Retinal pigment epithelial cell (primary cell): Measurements from ENCODE around the gene PCTP.

Source experiments
- DNase-seq: peaks from one replicate; pipeline ENCODE4 v3.0.0-alpha.2; 2010; ENCODE audit warnings: low read depth
- H3K4me3 ChIP-seq: 2 replicates; pipeline ENCODE4 v1.5.1; 2011; ENCODE audit warnings: mild to moderate bottlenecking, low read length, control low read depth, moderate library complexity
- TF ChIP-seq, protein P1 (sequence below): conservative IDR thresholded peaks from 2 replicates; pipeline ENCODE4 v1.5.1; 2011; ENCODE audit warnings: low read depth, low read length, control low read depth, inconsistent platforms

PCTP gene

DNA sequence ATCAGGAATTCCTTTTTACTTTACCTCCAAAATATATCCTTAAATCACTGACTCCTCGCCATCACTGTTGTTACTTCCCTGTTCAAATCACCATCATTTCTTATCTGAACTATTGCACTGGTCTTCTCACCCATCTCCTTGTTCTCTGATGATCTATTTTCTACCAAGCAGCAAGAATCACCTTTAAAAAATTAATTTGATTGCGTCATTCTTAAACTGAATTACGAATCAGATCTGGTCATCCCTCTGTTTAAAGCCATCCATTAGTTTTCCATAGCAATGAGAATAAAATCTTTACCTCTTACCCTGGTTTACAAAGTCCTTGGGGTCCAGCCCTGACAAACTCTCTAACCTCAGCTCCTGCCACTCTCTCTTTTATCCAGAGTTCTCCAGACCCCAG lies 14.6 kb downstream of the PCTP start:
- no peak for DNase-seq
- TF ChIP-seq, protein P1, sequence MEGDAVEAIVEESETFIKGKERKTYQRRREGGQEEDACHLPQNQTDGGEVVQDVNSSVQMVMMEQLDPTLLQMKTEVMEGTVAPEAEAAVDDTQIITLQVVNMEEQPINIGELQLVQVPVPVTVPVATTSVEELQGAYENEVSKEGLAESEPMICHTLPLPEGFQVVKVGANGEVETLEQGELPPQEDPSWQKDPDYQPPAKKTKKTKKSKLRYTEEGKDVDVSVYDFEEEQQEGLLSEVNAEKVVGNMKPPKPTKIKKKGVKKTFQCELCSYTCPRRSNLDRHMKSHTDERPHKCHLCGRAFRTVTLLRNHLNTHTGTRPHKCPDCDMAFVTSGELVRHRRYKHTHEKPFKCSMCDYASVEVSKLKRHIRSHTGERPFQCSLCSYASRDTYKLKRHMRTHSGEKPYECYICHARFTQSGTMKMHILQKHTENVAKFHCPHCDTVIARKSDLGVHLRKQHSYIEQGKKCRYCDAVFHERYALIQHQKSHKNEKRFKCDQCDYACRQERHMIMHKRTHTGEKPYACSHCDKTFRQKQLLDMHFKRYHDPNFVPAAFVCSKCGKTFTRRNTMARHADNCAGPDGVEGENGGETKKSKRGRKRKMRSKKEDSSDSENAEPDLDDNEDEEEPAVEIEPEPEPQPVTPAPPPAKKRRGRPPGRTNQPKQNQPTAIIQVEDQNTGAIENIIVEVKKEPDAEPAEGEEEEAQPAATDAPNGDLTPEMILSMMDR, result no peak

DNA sequence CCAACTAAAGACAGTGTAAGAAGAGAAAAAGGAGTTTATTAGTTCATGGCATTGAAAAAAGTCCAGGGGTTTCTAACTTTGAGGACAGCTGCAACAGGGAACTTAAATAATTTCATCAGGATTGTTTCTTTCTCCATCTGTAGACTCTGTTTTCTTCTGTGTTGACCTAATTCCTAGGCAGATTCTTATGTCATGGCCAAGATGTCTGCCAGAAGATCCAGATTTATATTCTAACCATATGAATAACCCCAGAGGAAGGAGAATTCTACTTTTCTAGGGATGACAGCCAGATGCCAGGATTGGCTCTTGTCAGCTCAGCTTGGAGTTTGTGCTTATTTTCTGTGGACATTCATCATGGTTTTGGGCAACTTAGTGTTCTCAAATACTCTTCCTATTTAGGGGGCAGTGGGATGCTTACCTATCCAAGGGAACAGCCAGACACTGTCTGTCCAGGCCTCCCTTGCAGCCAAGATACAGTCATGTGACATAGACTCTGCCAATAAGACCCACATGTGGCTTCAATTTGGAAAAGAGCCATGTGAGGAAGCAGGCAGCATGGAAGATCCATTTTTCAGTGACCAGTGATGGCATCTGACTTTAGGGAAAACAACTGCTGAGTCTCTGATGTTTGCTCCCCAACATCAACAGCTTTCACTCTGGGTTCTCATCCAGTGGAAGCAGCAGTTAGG lies 18.2 kb downstream of the PCTP start:
- TF ChIP-seq, protein P1, result no peak
- no peak overlapping the region for H3K4me3 ChIP-seq
- no peak for DNase-seq

More for the DNA sequence above, 14.6 kb downstream of the PCTP start:
- no peak overlapping the region for H3K4me3 ChIP-seq

DNA sequence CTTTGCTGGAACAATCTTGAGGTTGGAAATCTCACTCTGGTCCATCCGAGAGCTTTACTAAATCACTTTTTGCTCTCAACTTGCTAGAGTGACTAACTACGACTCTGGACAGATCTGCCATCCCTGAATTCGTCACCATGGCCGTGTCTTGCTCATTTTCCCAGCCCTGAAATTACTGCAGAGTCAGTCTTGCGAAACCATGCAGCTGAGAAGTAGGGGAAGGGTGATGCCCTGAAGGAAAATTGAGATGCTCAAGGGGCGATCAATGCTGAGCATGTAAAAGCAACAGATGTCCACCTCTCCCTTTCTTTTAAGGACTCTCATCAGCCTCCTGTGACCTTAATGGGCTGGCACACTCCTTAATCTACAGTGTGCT lies 18.8 kb downstream of the PCTP start:
- TF ChIP-seq, protein P1, result no peak
- no peak for DNase-seq
- no peak overlapping the region for H3K4me3 ChIP-seq

DNA sequence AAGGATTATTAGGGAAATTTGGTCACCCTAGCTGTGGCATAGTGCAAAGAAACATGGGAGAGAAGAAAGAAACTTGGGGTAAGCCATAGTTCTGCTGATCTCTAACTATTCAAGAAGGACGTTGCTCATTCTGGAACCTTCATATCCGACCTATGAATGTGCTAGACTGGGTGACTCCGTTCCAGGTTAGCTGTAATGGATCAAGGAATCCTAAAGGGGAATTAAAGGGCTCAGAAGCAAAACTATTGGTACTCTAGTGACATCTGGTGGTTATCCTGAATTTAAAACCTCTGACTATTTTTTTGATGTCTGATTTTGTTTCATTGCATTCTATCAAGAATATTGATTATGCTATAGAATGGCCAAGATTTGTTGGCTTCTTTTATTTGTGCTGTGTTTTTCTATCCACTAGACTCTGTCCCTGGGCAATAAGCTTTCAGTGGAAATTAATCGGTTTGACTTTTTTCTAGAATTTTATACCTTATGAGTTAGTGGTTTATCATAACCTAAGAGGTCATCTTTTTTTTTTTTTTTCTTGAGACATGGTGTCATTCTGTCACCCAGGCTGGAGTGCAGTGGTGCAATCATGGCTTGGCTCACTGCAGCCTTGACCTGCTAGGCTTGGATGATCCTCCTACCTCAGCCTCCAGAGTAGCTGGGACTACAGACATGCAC lies 19.5 kb downstream of the PCTP start:
- H3K4me3 ChIP-seq, result no peak overlapping the region
- no peak for DNase-seq
- TF ChIP-seq, protein P1, result peak; percentile 45

DNA sequence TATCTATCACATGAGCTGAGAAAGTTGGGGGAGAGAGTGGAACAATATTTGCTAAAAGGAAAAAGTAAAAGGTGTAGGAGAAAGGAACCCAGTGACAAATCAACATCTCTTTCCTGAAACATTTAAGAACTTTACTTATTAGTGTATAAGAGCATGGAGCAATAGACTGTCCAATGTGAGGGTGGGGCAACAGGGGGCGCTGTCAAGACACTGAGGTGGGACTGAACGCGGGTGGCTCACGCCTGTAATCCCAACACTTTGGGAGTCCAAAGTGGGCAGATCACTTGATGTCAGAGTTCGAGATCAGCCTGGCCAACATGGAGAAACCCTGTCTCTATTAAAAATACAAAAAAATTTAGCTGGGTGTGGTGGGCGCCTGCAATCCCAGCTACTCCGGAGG lies 21.2 kb downstream of the PCTP start:
- H3K4me3 ChIP-seq, result no peak overlapping the region
- no peak for DNase-seq
- TF ChIP-seq, protein P1, result no peak

DNA sequence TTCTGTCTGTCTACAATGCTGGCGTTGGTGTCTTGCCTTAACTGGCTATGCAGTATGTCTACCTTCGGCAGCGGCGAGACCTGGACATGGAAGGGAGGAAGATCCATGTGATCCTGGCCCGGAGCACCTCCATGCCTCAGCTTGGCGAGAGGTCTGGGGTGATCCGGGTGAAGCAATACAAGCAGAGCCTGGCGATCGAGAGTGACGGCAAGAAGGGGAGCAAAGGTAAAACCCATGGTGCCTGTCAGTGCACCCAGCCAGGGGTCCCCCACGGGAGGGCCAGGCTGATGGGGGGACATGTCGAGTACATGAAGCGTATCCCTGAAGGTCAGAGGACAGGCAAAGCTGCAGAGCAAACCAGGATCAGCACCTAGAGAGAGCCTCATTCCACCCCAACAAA lies 22.8 kb downstream of the PCTP start:
- DNase-seq, result no peak
- TF ChIP-seq, protein P1, result no peak
- no peak overlapping the region for H3K4me3 ChIP-seq

DNA sequence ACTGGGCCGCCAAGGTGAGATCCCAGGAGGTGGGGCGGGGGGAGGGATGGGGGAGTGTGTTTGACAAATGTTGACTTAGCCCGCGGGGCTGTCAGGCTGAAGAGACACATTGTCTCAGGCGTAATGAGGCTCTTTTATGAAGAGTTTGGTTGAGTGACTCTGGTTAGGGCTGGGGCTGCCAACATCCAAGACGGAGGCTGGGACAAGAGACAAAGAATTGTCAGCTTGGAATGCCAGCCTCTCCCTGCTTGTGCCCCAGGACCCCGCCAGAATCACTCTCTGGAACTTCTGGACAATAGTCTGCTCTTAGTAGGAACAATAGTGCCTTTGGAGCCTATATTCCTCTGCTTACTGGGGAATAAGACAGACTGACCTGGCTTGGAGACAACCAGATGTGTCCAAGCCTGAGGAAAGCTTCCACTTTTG lies 24.0 kb downstream of the PCTP start:
- DNase-seq, result no peak
- TF ChIP-seq, protein P1, result no peak
- no peak overlapping the region for H3K4me3 ChIP-seq
